Smooth muscle cell (in vitro differentiated cells): ENCODE measurements around the gene SNAP47. TPM values are rescaled to one million over a fixed set of nuclear protein-coding genes. Genes with fewer than 3 reads are reported as not detected.

Experiments
- DNase-seq: peaks from one replicate; lab custom pipeline; 2025; ENCODE audit not compliant: unreplicated experiment; lab: John Stamatoyannopoulos, UW
- H2AFZ ChIP-seq: fragments of 200-600 bp; sonication (generic); 2 replicates; pipeline ENCODE4 v1.6.0; 2016; ENCODE audit warnings: antibody characterized with exemption, low read depth, mild to moderate bottlenecking
- H3F3A ChIP-seq: fragments of 200-600 bp; sonication (generic); 2 replicates; pipeline ENCODE4 v1.6.0; 2017; ENCODE audit warnings: antibody characterized with exemption, low read depth
- H3K27ac ChIP-seq: fragments of 200-600 bp; sonication (generic); 2 replicates; pipeline ENCODE4 v1.5.1; 2016; ENCODE audit warnings: low read depth, mild to moderate bottlenecking
- H3K27me3 ChIP-seq: fragments of 200-600 bp; sonication (generic); 2 replicates; pipeline ENCODE4 v1.6.1; 2016; ENCODE audit warnings: low read depth, mild to moderate bottlenecking
- H3K36me3 ChIP-seq: fragments of 200-600 bp; sonication (generic); 2 replicates; pipeline ENCODE4 v1.5.1; 2016; ENCODE audit warnings: low read depth
- H3K4me1 ChIP-seq: fragments of 200-600 bp; sonication (generic); 2 replicates; pipeline ENCODE4 v1.5.1; 2016; ENCODE audit warnings: low read depth
- H3K4me2 ChIP-seq: fragments of 200-600 bp; sonication (generic); 2 replicates; pipeline ENCODE4 v1.6.0; 2016; ENCODE audit warnings: mild to moderate bottlenecking
- H3K4me3 ChIP-seq: fragments of 200-600 bp; sonication (generic); 2 replicates; pipeline ENCODE4 v1.5.1; 2016; ENCODE audit warnings: mild to moderate bottlenecking
- H3K79me2 ChIP-seq: fragments of 200-600 bp; sonication (generic); 2 replicates; pipeline ENCODE4 v1.6.0; 2016; ENCODE audit warnings: low read depth, mild to moderate bottlenecking
- H3K9ac ChIP-seq: fragments of 200-600 bp; sonication (generic); 2 replicates; pipeline ENCODE4 v1.6.0; 2016; ENCODE audit warnings: low read depth
- H3K9me3 ChIP-seq: fragments of 200-600 bp; sonication (generic); replicated peaks from 2 replicates; pipeline ENCODE4 v1.5.1; 2016; ENCODE audit warnings: low read depth
- H4K20me1 ChIP-seq: fragments of 200-600 bp; sonication (generic); 2 replicates; pipeline ENCODE4 v1.6.0; 2016; ENCODE audit warnings: low read depth
- WGBS: methylation state at CpG from one replicate; pipeline ENCODE4 v1.1.7; 2016; ENCODE audit warnings: low lambda C conversion rate; 5-methylcytosine and 5-hydroxymethylcytosine counted together
- polyA plus RNA-seq: library from polyadenylated mRNA; unstranded; fragments of >200 nt; fragmentation: Nextera tagmentation; extraction: Ambion mirVana; gene quantifications from 2 replicates; pipeline ENCODE4 v1.2.1, GENCODE V29; 2016
- total RNA-seq: library from RNA; depleted of rRNA; stranded (reverse); fragments of >200 nt; gene quantifications from 2 replicates; pipeline ENCODE4 v1.2.3, GENCODE V29; 2014
- TF ChIP-seq, protein P1 (sequence below): fragments of 200-600 bp; sonication (generic); IDR thresholded peaks from 2 replicates; pipeline ENCODE4 v1.5.1; 2017; ENCODE audit warnings: borderline replicate concordance, mild to moderate bottlenecking, antibody characterized with exemption; ENCODE audit not compliant: insufficient read depth, poor library complexity, severe bottlenecking

SNAP47 gene
- total and polyA plus RNA-seq, 2 experiments from 2014 or later = 26.2 to 42.4 TPM

GRCh38 chr1:227815468-227816409 is 80.5 kb downstream of the SNAP47 start, which contains the start of gene PRSS38:
Gene PRSS38 (plus strand): TSS chr1:227815675. CDS start chr1:227815717, 42 bp downstream.
- no peak within 1 kb of the TSS for H3K27ac ChIP-seq
- H3K79me2 ChIP-seq = no peaks in the 10 kb centered on the region
- no peaks in the 10 kb centered on the region for H3K9me3 ChIP-seq
- no peak within 1 kb of the TSS for H2AFZ ChIP-seq
- no peak within 1 kb of the TSS for H3K4me3 ChIP-seq
- H3K36me3 ChIP-seq = no peaks in the 10 kb centered on the region
- 92% methylated on average over 39 of the region's 44 CpGs for WGBS
- TF ChIP-seq, protein P1, sequence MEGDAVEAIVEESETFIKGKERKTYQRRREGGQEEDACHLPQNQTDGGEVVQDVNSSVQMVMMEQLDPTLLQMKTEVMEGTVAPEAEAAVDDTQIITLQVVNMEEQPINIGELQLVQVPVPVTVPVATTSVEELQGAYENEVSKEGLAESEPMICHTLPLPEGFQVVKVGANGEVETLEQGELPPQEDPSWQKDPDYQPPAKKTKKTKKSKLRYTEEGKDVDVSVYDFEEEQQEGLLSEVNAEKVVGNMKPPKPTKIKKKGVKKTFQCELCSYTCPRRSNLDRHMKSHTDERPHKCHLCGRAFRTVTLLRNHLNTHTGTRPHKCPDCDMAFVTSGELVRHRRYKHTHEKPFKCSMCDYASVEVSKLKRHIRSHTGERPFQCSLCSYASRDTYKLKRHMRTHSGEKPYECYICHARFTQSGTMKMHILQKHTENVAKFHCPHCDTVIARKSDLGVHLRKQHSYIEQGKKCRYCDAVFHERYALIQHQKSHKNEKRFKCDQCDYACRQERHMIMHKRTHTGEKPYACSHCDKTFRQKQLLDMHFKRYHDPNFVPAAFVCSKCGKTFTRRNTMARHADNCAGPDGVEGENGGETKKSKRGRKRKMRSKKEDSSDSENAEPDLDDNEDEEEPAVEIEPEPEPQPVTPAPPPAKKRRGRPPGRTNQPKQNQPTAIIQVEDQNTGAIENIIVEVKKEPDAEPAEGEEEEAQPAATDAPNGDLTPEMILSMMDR = no peak
- H3K9ac ChIP-seq = no peak within 1 kb of the TSS
- DNase-seq = no peak
- no peaks in the 10 kb centered on the region for H3F3A ChIP-seq
- H4K20me1 ChIP-seq = no peaks in the 10 kb centered on the region
- no peak within 1 kb of the TSS for H3K4me2 ChIP-seq
- no peaks in the 10 kb centered on the region for H3K4me1 ChIP-seq
- H3K27me3 ChIP-seq = no peaks in the 10 kb centered on the region

DNA sequence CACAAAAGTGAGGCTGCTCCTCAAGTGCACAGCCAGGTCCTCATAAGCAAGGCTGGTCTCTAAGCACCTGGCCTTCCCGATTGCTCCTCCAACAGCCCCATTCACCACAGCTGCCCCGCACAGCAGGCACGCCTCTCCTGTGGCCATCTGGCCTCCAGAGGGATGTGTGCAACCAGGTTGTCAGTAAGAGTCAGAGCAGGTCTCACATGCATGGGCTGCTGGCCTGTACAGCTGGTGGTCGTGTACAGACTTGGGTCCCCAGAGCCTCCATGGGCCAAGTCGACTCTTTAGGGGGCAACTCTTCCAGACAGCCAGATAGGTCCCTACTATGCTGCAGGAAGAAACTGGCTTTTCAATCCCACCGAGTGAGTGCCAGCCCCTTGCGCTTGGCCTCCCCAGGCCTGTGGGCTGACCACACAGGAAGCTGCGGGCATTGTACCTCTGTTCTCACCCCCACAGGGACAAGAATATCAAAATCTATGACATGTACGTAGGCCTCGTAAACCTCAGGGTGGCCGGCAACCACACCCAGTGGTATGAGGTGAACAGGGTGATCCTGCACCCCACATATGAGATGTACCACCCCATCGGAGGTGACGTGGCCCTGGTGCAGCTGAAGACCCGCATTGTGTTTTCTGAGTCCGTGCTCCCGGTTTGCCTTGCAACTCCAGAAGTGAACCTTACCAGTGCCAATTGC is 81.7 kb downstream of the SNAP47 start:
- no peak overlapping the region for H3K27ac ChIP-seq
- H3K79me2 ChIP-seq = no peaks in the 10 kb centered on the region
- H3F3A ChIP-seq = no peaks in the 10 kb centered on the region
- no peak for DNase-seq
- TF ChIP-seq, protein P1 = no peak
- no peaks in the 10 kb centered on the region for H3K27me3 ChIP-seq
- H3K36me3 ChIP-seq = no peaks in the 10 kb centered on the region
- no peak overlapping the region for H3K4me3 ChIP-seq
- no peak overlapping the region for H2AFZ ChIP-seq
- no peak overlapping the region for H3K4me2 ChIP-seq
- H3K9ac ChIP-seq = no peak overlapping the region
- no peaks in the 10 kb centered on the region for H3K4me1 ChIP-seq
- 95% methylated on average over 16 of the region's 16 CpGs for WGBS
- peaks cover 4% of the 10 kb centered on the region for H3K9me3 ChIP-seq
- H4K20me1 ChIP-seq = no peaks in the 10 kb centered on the region

DNA sequence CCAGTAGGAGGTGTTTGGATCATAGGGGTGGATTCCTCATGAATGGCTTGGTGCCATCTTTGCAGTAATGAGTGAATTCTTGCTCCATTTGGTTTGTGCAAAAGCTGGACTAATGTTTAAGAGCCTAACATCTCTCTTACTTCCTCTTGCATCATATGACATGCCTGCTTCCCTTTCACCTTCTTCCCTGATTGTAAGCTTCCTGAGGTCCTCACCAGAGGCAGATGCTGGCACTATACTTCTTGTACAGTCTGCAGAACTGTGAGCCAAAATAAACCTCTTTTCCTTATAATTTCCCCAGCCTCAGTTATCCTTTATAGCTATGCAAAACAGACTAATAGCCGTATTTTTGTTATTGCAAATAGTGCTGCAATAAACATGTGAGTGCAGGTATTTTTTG is 88.3 kb downstream of the SNAP47 start:
- Histone ChIP-seq H3K27ac (no peak overlapping the region), H3K9ac (no peak overlapping the region), H3F3A (no peaks in the 10 kb centered on the region), H2AFZ (no peak overlapping the region), H3K79me2 (no peaks in the 10 kb centered on the region), H3K36me3 (no peaks in the 10 kb centered on the region), H3K4me3 (no peak overlapping the region), H3K27me3 (peaks cover 3% of the 10 kb centered on the region), H4K20me1 (no peaks in the 10 kb centered on the region), H3K4me2 (no peak overlapping the region), H3K9me3 (peaks cover 4% of the 10 kb centered on the region), H3K4me1 (no peaks in the 10 kb centered on the region)
- TF ChIP-seq, protein P1 = no peak
- WGBS = 77% methylated on average over 1 of the region's 1 CpG
- no peak for DNase-seq
